Right lobe of liver (tissue), 4 donors: Measurements from ENCODE around the gene FBXO9.

Experiments
- POLR2A ChIP-seq: fragments of 450-650 bp; IDR thresholded peaks from one replicate; pipeline ENCODE4 v1.6.1; 2017; ENCODE audit warnings: antibody characterized with exemption, mild to moderate bottlenecking
- TF ChIP-seq, protein P1 (sequence below), 4 donors: fragments of 200-600 bp in 3 of 4; fragments of 450-650 bp in 1 of 4; IDR thresholded peaks; one replicate each; pipeline versions ENCODE4 v1.5.1 to v1.8.0; 2016 to 2022; ENCODE audit warnings: antibody characterized with exemption in 4 of 4, mild to moderate bottlenecking in 2 of 4
- donor health status: DM: no; HTN: no; CAD: no.
- donor health status: DM: no; HTN: no; CAD: no.
- donor health status: DM: no; HTN: yes; CAD: no.

DNA sequence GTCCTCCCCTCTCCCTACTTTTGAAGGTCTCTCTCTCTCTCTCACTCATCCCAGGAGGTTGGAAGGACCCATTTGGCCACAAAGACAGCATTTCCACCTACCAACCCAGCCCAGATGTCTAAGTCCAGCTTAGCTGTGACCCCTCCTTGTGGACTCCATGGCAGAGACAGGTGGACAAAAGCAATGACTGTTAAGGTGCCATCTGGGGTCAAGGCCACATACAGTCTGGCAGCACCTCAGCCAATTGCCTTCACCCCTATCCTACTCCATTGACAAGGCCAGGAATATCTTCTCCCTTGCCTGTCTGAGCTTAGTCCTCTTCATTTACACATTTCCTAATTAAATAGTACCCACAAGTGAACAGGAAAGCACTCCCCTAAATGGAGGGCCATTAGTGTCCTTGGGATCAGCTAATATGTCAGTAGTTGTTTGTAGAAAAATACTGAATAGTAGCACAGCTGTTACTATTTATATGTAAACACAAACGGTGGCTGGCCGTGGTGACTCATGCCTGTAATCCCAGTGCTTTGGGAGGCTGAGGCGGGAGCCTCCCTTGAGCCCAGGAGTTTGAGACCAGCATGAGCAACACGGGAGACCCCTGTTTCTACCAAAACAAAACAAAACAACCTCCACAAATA, 54.7 kb downstream of the FBXO9 start:
- TF ChIP-seq, protein P1, sequence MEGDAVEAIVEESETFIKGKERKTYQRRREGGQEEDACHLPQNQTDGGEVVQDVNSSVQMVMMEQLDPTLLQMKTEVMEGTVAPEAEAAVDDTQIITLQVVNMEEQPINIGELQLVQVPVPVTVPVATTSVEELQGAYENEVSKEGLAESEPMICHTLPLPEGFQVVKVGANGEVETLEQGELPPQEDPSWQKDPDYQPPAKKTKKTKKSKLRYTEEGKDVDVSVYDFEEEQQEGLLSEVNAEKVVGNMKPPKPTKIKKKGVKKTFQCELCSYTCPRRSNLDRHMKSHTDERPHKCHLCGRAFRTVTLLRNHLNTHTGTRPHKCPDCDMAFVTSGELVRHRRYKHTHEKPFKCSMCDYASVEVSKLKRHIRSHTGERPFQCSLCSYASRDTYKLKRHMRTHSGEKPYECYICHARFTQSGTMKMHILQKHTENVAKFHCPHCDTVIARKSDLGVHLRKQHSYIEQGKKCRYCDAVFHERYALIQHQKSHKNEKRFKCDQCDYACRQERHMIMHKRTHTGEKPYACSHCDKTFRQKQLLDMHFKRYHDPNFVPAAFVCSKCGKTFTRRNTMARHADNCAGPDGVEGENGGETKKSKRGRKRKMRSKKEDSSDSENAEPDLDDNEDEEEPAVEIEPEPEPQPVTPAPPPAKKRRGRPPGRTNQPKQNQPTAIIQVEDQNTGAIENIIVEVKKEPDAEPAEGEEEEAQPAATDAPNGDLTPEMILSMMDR (IDR thresholded peaks at IDR 0.05), result no peak
- no peak for TF ChIP-seq POLR2A
